Stomach (tissue), 4 donors: ENCODE measurements around the gene SERTAD3.
"Not testable (repeated sequence)": the region's sequence is repeated elsewhere in the genome, so short reads cannot be mapped to it uniquely, and the experiment has no call there.

Source experiments
- EP300 ChIP-seq: sonication (generic); formaldehyde crosslinking; IDR thresholded peaks from one replicate; pipeline ENCODE4 v1.6.1; 2017; ENCODE audit warnings: antibody characterized with exemption
- POLR2A ChIP-seq, 4 donors: fragments of 450-650 bp; IDR thresholded peaks; one replicate each; pipeline ENCODE4 v1.6.1; 2016; ENCODE audit warnings: antibody characterized with exemption in 4 of 4, control low read depth in 2 of 4, mild to moderate bottlenecking in 1 of 4, moderate library complexity in 1 of 4
- POLR2AphosphoS5 ChIP-seq, 3 donors: sonication (generic); formaldehyde crosslinking; IDR thresholded peaks; one replicate each; pipeline ENCODE4 v1.6.1; 2016; ENCODE audit warnings: antibody characterized with exemption in 3 of 3
- TF ChIP-seq, protein P1 (sequence below), 7 experiments: fragments of 450-650 bp in 4 of 7; fragments of 200-600 bp in 3 of 7; sonication (generic) in 3 of 7; IDR thresholded peaks; one replicate each; pipeline ENCODE4 v1.5.1; 2016 to 2019; ENCODE audit warnings: antibody characterized with exemption in 7 of 7, control low read depth in 2 of 7, mild to moderate bottlenecking in 1 of 7

GRCh38 chr19:40463587-40464037, 19.5 kb upstream of the SERTAD3 start:
- TF ChIP-seq, protein P1, sequence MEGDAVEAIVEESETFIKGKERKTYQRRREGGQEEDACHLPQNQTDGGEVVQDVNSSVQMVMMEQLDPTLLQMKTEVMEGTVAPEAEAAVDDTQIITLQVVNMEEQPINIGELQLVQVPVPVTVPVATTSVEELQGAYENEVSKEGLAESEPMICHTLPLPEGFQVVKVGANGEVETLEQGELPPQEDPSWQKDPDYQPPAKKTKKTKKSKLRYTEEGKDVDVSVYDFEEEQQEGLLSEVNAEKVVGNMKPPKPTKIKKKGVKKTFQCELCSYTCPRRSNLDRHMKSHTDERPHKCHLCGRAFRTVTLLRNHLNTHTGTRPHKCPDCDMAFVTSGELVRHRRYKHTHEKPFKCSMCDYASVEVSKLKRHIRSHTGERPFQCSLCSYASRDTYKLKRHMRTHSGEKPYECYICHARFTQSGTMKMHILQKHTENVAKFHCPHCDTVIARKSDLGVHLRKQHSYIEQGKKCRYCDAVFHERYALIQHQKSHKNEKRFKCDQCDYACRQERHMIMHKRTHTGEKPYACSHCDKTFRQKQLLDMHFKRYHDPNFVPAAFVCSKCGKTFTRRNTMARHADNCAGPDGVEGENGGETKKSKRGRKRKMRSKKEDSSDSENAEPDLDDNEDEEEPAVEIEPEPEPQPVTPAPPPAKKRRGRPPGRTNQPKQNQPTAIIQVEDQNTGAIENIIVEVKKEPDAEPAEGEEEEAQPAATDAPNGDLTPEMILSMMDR (IDR thresholded peaks at IDR 0.05): not testable (repeated sequence)
- TF ChIP-seq EP300; POLR2AphosphoS5 (IDR thresholded peaks at IDR 0.05); POLR2A (IDR thresholded peaks at IDR 0.05): not testable (repeated sequence)
